OCI-M1 (cell line): ENCODE results near the gene ANKRD17.
"Not testable (repeated sequence)": the region's sequence is repeated elsewhere in the genome, so short reads cannot be mapped to it uniquely, and the experiment has no call there.

Source experiments
- DNase-seq: peaks from one replicate; lab custom pipeline; 2025; lab: John Stamatoyannopoulos, UW

The ANKRD17 gene

GRCh38 chr4:73245955-73246354, 12.6 kb downstream of the ANKRD17 start:
- DNase-seq = peak; percentile 39

- DNase-seq = no peak
Measured at GRCh38 chr4:73244945-73245601, 13.5 kb downstream of the ANKRD17 start.

- DNase-seq = no peak
Measured at GRCh38 chr4:73237044-73237443, 21.6 kb downstream of the ANKRD17 start.

- DNase-seq = no peak
Measured at GRCh38 chr4:73236151-73236550, 22.4 kb downstream of the ANKRD17 start.

DNA sequence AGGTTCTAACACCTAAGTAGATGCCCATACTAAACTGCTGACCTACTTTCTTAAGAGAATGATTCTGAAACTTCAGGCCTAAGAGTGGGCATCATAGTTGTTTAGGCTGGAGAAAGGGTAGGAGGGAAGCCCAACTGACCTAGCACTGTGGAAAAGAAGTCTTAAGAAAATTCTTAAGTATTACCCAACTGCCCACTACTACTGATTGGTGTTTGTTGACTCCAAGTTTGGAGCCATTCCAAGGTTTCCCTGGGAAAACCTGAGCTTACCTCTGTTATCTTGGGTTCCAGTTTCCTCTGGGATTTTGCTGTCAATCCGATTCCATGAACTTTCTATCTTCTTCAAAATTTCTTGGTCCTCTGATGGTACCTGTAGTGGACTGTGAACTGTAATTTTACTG, 23.9 kb downstream of the ANKRD17 start:
- no peak for DNase-seq

DNA sequence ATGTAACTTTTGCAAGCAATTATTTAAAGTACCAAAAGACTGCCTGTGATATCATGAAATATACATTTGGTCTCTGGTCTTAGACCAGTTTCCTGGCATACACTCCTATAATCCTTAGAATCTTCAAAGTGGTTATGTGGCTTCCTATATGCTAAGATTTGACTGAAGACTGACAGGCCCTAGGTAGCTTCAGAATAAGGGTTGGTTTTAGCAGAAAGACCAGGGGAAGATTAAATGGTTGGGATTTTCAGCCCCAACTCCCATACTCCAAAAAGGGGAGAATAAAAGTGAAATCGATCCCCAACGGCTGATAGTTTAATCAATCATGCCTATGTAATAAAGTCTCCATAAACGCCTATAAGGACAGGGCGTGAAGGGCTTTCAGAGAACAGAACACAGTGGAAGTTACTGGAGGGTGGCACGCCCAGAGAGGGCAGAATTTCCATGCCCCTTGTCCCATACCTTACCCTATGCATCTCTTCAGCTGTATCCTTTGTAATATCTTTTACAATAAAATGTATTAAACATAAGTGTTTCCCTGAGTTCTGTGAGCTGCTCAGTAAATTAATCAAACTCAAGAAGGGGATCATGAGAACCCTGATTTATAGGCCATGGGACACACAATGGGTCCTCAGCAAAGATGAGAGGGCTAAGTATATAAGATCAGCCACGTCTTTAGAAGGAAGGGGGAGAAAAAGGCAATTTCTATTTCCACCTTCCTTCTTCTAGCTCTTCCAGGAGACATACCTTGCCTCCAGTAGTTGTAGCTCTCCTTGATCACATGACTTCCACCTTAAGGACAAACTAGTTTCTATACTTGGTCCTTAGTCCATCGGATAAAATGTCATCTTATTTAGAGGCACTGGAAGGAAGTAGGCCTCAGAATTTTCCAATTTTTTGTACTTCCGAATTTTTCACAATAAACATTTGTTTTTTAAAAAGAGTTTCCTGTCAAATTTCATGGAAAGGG, 26.8 kb downstream of the ANKRD17 start:
- no peak for DNase-seq

- DNase-seq = peak; percentile 83
Measured at GRCh38 chr4:73230865-73231517, 27.6 kb downstream of the ANKRD17 start.

DNA sequence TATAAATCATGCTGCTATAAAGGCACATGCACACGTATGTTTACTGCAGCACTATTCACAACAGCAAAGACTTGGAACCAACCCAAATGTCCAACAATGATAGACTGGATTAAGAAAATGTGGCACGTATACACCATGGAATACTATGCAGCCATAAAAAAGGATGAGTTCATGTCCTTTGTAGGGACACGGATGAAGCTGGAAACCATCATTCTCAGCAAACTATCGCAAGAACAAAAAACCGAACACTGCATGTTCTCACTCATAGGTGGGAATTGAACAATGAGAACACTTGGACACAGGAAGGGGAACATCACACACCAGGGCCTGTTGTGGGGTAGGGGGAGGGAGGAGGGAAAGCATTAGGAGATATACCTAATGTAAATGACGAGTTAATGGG, 29.8 kb downstream of the ANKRD17 start:
- DNase-seq = not testable (repeated sequence)

DNA sequence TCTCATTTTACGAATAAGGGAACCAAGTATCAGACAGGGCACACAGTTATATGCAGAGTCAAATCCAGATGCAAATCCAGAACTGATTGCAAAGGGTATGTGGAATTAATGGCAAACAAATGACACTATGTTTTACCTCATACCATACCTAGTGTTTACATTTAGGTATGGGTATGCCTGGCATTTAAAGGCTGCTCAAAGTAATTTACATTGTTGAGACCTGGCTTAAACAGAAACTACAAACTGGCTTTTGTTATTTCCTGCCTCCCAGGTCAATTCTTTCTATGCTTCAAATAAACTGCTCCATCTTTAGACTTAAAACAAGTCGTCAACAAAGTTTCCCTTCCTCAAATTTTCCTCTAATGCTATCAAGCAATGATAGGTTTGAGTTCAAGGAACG, 33.7 kb downstream of the ANKRD17 start:
- DNase-seq = no peak

DNA sequence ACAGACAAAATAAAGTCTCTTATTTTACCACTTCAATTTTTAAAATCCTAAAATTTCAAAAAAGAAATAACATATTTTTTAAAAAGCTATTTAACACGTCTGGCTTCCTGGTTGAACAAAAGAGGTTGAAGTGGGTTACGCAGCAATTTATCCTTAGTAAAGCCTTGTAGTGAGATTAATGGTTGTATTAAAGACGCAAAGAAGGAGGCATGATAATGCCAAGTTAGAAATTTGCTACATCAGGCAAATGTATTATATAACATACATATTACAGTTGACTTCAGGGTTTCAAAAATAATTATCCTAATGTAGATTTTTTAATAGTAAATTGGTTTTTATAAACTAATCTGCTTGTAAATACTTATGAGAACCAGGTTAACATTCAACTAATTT, 35.3 kb downstream of the ANKRD17 start:
- no peak for DNase-seq

GRCh38 chr4:73222466-73223257, 35.9 kb downstream of the ANKRD17 start:
- peak; percentile 95 for DNase-seq

GRCh38 chr4:73221734-73222133, 36.9 kb downstream of the ANKRD17 start:
- DNase-seq = peak; percentile 34

DNA sequence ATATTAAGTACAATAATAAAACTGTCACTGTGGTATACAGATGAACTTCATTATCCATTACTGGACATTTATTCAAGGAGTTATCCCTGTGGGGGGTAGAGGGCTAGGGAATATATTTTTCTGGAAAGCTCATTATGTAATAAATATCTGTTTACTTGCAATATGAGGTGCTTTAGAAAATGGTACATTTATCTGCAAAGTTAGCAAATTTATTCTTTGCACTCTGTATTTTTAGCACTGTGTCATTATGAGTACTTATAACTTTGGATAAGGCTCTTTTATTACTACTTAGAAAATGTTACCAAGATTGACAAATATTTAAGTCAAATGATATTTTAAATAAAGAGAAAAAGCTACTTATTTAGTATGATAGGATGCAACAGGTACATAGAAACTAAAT, 37.8 kb downstream of the ANKRD17 start:
- DNase-seq = no peak

DNA sequence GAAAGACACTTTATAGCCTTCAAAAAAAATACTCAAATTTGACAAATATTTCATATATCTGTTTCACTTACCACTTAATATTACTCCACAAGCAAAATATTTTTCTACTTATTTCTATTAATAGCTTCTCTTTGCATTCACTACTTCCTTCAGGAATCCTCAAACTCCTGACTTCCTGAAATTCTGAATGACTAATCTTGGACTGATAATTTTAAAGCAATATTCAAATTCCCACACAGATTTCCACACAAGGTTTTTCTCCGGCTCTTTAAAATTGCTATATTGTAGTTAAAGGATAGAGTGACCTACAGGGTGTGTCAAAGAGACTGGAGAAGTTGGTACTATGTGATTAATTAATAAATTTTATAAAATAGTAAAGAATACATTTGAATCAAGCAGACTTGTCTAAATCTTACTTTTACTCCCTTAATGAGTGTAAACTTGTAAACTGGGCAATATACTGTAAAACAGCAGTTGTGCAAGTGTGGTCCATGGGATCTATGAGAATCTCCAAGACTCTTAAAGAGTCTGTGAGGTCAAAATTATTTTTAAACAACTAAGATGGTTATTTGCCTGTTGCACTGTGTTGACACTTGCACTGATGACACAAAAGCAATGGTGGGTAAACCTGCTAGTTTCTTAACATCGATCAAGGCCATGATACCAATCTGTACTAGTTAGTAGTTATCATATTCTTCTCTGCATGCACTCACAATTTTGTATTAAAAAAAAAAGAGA, 44.5 kb downstream of the ANKRD17 start:
- DNase-seq = peak; percentile 14

- peak; percentile 10 for DNase-seq
Measured at GRCh38 chr4:73212982-73213730, 45.4 kb downstream of the ANKRD17 start.

DNA sequence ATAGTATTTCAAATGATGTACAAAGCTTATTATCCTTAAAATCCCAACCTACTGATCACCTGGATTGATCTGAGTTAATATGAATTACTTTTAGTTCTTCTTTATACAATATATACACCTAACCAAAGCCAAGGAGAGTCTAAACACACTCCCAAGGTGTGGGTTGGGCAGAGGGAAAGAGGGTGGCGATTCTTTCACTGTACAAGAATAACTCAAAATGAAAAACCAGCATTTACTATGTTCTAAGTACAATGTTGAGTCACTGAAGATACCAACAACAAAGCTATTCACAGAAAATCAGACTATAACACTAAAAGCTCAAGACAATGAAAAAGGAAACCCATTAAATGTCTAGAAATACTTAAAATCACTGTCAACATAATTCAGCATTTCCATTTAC, 46.6 kb downstream of the ANKRD17 start:
- no peak for DNase-seq

GRCh38 chr4:73208376-73208775, 50.2 kb downstream of the ANKRD17 start:
- DNase-seq = no peak

GRCh38 chr4:73206236-73206635, 52.4 kb downstream of the ANKRD17 start:
- DNase-seq = peak; percentile 16

DNA sequence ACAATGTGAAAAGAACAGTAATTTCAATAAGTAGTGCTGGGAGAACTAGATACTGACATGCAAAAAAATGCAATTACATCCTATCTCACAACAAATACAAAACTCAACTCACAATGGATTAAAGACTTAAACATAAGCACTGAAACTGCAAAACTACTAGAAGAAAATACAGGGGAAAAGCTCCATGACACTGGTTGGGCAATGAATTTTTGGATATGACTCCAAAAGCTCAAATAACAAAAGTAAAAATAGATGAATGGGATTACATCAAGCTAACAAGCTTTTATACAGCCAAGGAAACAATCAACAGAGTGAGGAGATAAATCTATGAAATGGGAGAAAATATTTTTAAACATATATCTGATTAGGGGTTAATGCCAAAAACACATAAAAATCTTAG, 53.1 kb downstream of the ANKRD17 start:
- no peak for DNase-seq

GRCh38 chr4:73203976-73204375, 54.6 kb downstream of the ANKRD17 start:
- DNase-seq = not testable (repeated sequence)
